AG09319 (cell line): Measurements from ENCODE around the gene DEGS1.

Experiments used
- DNase-seq: peaks from one replicate; pipeline ENCODE4 v3.0.0-alpha.2; 2010; ENCODE audit warnings: low read depth; ENCODE audit errors: extremely low read depth
- CTCF ChIP-seq: IDR thresholded peaks from 2 replicates; pipeline ENCODE4 v1.5.1; 2011; ENCODE audit warnings: low read depth, mild to moderate bottlenecking, inconsistent platforms, low read length, moderate library complexity

DEGS1 gene

DNA sequence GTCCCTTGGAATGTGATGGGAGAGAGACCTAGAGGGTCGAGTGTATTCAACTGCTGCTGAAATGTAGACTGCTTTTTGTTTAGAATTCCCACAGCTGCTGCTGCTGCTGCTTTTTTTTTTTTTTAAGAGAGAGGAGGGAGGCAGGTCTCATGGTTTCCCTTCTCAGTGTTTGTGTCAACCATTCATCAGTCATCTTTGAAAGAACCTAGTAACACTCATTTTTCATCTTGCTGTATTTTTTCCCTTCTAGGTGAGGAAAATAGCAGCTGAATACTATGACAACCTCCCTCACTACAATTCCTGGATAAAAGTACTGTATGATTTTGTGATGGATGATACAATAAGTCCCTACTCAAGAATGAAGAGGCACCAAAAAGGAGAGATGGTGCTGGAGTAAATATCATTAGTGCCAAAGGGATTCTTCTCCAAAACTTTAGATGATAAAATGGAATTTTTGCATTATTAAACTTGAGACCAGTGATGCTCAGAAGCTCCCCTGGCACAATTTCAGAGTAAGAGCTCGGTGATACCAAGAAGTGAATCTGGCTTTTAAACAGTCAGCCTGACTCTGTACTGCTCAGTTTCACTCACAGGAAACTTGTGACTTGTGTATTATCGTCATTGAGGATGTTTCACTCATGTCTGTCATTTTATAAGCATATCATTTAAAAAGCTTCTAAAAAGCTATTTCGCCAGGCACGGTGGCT lies 9.2 kb downstream of the DEGS1 start:
- no peak for TF ChIP-seq CTCF
- DNase-seq = no peak

- TF ChIP-seq CTCF = no peak
- DNase-seq = no peak
Measured at GRCh38 chr1:224193319-224193966, 10.4 kb downstream of the DEGS1 start.

DNA sequence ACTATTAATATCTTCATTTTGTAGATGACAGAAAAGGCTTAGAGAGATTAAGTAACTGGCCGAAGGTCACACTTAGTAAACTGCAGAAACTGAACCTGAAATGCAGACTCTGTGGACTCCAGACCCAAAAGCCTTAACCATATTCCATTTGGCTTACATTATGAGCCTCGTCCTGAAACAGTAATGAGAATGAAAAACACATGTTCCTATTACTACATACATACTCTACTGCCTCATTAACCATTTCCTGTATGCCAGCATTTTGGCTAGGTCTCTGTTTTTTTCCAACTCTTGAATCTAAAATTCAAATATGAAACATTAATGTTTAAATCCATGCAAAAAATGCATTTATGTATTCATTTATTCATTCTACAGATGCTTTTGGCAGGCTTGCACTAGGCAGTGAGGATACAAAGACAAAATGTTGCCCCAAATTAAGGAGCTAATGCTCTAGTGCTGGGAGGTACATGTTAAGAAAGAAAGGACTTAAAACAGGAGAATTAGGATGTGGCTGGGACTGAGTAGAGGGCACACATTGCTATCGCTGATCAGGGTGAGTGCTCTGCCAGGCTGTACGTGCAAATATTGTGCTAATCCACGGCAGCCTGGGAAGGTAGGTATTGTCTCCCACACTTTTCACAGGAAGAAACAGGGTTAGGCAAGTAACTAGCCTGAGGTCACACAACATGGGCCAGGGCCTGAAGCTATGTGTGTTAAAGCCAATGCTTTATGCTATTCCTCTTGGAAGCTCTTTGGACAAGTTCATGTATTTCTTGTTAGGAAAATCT lies 14.0 kb downstream of the DEGS1 start:
- TF ChIP-seq CTCF = no peak
- no peak for DNase-seq

DNA sequence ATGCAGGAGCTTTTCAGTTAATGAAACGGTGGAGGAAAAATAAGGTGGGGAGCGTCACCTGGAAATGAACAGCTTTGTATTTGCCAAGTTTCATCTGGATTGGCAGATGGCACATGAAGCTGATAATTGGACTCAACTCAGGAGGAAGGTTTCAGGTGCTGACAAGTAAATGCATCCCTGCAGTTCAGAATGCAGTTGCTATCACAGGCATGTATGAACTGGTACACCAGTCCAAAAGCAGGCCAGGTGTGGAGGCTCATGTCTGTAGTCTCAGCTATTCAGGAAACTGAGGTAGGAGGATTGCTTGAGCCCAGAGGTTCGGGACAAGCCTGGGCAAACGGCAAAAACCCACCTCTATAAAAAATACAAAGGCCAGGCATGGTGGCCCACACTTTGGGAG lies 15.5 kb downstream of the DEGS1 start:
- TF ChIP-seq CTCF = no peak
- no peak for DNase-seq

- DNase-seq = no peak
Measured at GRCh38 chr1:224199679-224200078, 16.6 kb downstream of the DEGS1 start.

DNA sequence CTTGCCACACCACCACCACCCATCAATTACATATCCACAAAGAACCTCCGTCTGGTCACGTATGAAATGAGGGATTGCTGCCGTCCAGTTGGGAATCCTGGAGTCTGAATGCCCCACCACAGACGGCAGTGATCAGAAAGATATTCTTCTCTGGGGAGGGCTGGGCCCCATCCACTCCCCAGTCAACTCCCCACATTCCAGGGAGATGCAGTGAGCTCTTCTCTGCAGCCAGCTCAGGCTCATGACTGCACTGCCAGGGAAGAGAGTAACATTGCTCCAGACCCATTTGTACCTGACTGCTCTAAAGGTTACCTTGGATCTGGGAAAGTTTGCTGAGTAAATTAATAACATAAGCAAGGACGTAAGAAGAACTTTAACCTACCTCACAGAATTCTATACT lies 18.3 kb downstream of the DEGS1 start:
- no peak for DNase-seq
- no peak for TF ChIP-seq CTCF

More at GRCh38 chr1:224199679-224200078, 16.6 kb downstream of the DEGS1 start:
- no peak for TF ChIP-seq CTCF

GRCh38 chr1:224201853-224202252 lies 18.8 kb downstream of the DEGS1 start:
- no peak for DNase-seq
- TF ChIP-seq CTCF = no peak
